HepG2 (cell line): ENCODE data around the gene HLF. TPM values are rescaled to one million over a fixed set of nuclear protein-coding genes. Genes with fewer than 3 reads are reported as not detected.

ENCODE experiments used
- CSRNP1 ChIP-seq: sonication (generic); formaldehyde crosslinking; IDR thresholded peaks from 2 replicates; pipeline ENCODE4 v1.8.1; 2023; ENCODE audit warnings: mild to moderate bottlenecking, missing genetic modification reagents
- ETV5 ChIP-seq: IDR thresholded peaks from 2 replicates; pipeline ENCODE4 v1.6.1; 2018; ENCODE audit warnings: missing biosample characterization, missing genetic modification reagents, inconsistent platforms, borderline replicate concordance
- MLX ChIP-seq: IDR thresholded peaks from 2 replicates; pipeline ENCODE4 v1.6.1; 2016
- NR1H2 ChIP-seq: sonication (generic); formaldehyde crosslinking; IDR thresholded peaks from 2 replicates; pipeline ENCODE4 v1.8.1; 2022; ENCODE audit warnings: low read depth, missing genetic modification reagents, borderline replicate concordance
- PAXIP1 ChIP-seq: sonication (generic); formaldehyde crosslinking; conservative IDR thresholded peaks from 2 replicates; pipeline ENCODE4 v1.4.0; 2020; ENCODE audit warnings: mild to moderate bottlenecking, missing genetic modification reagents, moderate library complexity
- WIZ ChIP-seq: sonication (generic); formaldehyde crosslinking; IDR thresholded peaks from 2 replicates; pipeline ENCODE4 v1.5.1; 2020; ENCODE audit warnings: mild to moderate bottlenecking, missing genetic modification reagents
- ZNF646 ChIP-seq: sonication (generic); formaldehyde crosslinking; IDR thresholded peaks from 2 replicates; pipeline ENCODE4 v1.9.0; 2021; ENCODE audit warnings: mild to moderate bottlenecking, missing genetic modification reagents
- polyA plus RNA-seq, 8 experiments: library from polyadenylated mRNA; depleted of rRNA in 3 of 8; stranded (reverse) in 7 of 8; unstranded in 1 of 8; fragments of >200 nt; fragmentation: Illumina TruSeq in 4 of 8; extraction: Trizol in 4 of 8; gene quantifications; 2 replicates each; pipeline versions ENCODE4 v1.2.1 to v1.2.3, GENCODE V29; 2011 to 2016; ENCODE audit warnings: low read depth in 4 of 8, missing spikeins in 1 of 8, mixed read lengths in 1 of 8; ENCODE audit not compliant: insufficient read depth in 1 of 8
- total RNA-seq, 5 experiments: library from RNA; depleted of rRNA; stranded (reverse); fragments of >200 nt; fragmentation: Illumina TruSeq; extraction: Trizol; gene quantifications; 2 replicates each; pipeline ENCODE4 v1.2.3, GENCODE V29; 2016; ENCODE audit warnings: low read depth in 1 of 5

The HLF gene
- total and polyA plus RNA-seq, 2 of the 13 experiments (the other 11 are each of a cell fraction or from before 2014, with no cell fraction given) = 202 to 346 TPM

GRCh38 chr17:55320594-55321426 is 56.0 kb downstream of the HLF start (continued):
- TF ChIP-seq PAXIP1 (CRISPR knock-in tag) (no peak), ETV5 (CRISPR knock-in tag) (no peak), ZNF646 (CRISPR knock-in tag) (no peak), CSRNP1 (no peak), MLX (no peak), WIZ (CRISPR knock-in tag) (no peak), NR1H2 (CRISPR knock-in tag) (no peak)
